NT2/D1 (cell line): ENCODE data around the gene TMEM258.

Experiments used
- DNase-seq: peaks from one replicate; pipeline ENCODE4 v3.0.0-alpha.2; 2011; ENCODE audit warnings: low read depth, low spot score
- H3K27me3 ChIP-seq: 2 replicates; pipeline ENCODE4 v1.6.0; 2011; ENCODE audit warnings: mild to moderate bottlenecking; ENCODE audit not compliant: insufficient read length, insufficient read depth
- H3K36me3 ChIP-seq: 2 replicates; pipeline ENCODE4 v1.6.1; 2011; ENCODE audit warnings: mild to moderate bottlenecking, low read length, mixed read lengths; ENCODE audit not compliant: insufficient read depth, insufficient read length
- H3K4me1 ChIP-seq: 2 replicates; pipeline ENCODE4 v1.5.1; 2011; ENCODE audit not compliant: insufficient read depth, insufficient read length
- H3K4me3 ChIP-seq: 2 replicates; pipeline ENCODE4 v1.5.1; 2011; ENCODE audit warnings: low read depth; ENCODE audit not compliant: insufficient read length
- H3K9ac ChIP-seq: 2 replicates; pipeline ENCODE4 v1.6.0; 2011; ENCODE audit warnings: low read depth; ENCODE audit not compliant: insufficient read length
- H3K9me3 ChIP-seq: 2 replicates; pipeline ENCODE4 v1.5.1; 2011; ENCODE audit warnings: mild to moderate bottlenecking, low read length; ENCODE audit not compliant: insufficient read depth
- SUZ12 ChIP-seq: IDR thresholded peaks from 2 replicates; pipeline ENCODE4 v1.6.1; 2011; ENCODE audit not compliant: insufficient read length, insufficient read depth; ENCODE audit errors: extremely low read depth
- YY1 ChIP-seq: IDR thresholded peaks from 2 replicates; pipeline ENCODE4 v1.6.1; 2011; ENCODE audit not compliant: insufficient read length, insufficient read depth
- ZNF274 ChIP-seq: IDR thresholded peaks from 2 replicates; pipeline ENCODE4 v1.6.1; 2011; ENCODE audit warnings: mild to moderate bottlenecking, low read depth, low read length

Gene TMEM258

GRCh38 chr11:61828629-61829407, 36.4 kb upstream of the TMEM258 start:
- Histone ChIP-seq H3K27me3 (no peaks in the 10 kb centered on the region), H3K9me3 (no peaks in the 10 kb centered on the region), H3K4me3 (peak overlapping the region; percentile 98), H3K9ac (peak overlapping the region; percentile 99), H3K36me3 (peaks cover 35% of the 10 kb centered on the region), H3K4me1 (peaks cover 24% of the 10 kb centered on the region)
- TF ChIP-seq SUZ12: no peak
- peak; percentile 50 for TF ChIP-seq YY1
- TF ChIP-seq ZNF274: no peak
- DNase-seq: no peak

- Histone ChIP-seq H3K4me1 (peaks cover 19% of the 10 kb centered on the region), H3K36me3 (peaks cover 30% of the 10 kb centered on the region), H3K27me3 (no peaks in the 10 kb centered on the region), H3K9me3 (no peaks in the 10 kb centered on the region), H3K4me3 (peak overlapping the region; percentile 98), H3K9ac (peak overlapping the region; percentile 99)
- no peak for DNase-seq
- TF ChIP-seq ZNF274: no peak
- no peak for TF ChIP-seq SUZ12
- no peak for TF ChIP-seq YY1
Observed at GRCh38 chr11:61828379-61828628, 35.9 kb upstream of the TMEM258 start.

- H3K27me3 ChIP-seq: no peaks in the 10 kb centered on the region
- peak; percentile 77 for DNase-seq
- peaks cover 28% of the 10 kb centered on the region for H3K36me3 ChIP-seq
- peak within 1 kb of the TSS; percentile 98 for H3K4me3 ChIP-seq
- TF ChIP-seq ZNF274 (no peak), YY1 (no peak), SUZ12 (no peak)
- peaks cover 14% of the 10 kb centered on the region for H3K4me1 ChIP-seq
- H3K9me3 ChIP-seq: no peaks in the 10 kb centered on the region
- H3K9ac ChIP-seq: peak within 1 kb of the TSS; percentile 99
Observed at GRCh38 chr11:61827571-61828378, 35.4 kb upstream of the TMEM258 start, which contains the start of gene FADS2. TSS of gene FADS2 (plus strand) at chr11:61828300. CDS start at chr11:61828391, 91 bp downstream.

- H3K4me1 ChIP-seq: peaks cover 9% of the 10 kb centered on the region
- H3K27me3 ChIP-seq: no peaks in the 10 kb centered on the region
- DNase-seq: no peak
- peaks cover 20% of the 10 kb centered on the region for H3K36me3 ChIP-seq
- peak overlapping the region; percentile 60 for H3K4me3 ChIP-seq
- TF ChIP-seq YY1: no peak
- TF ChIP-seq ZNF274: no peak
- no peak for TF ChIP-seq SUZ12
- H3K9ac ChIP-seq: peak overlapping the region; percentile 93
- H3K9me3 ChIP-seq: no peaks in the 10 kb centered on the region
Observed at GRCh38 chr11:61826930-61827570, 34.7 kb upstream of the TMEM258 start.

GRCh38 chr11:61820174-61820573, 27.8 kb upstream of the TMEM258 start:
- TF ChIP-seq YY1: no peak
- no peak for TF ChIP-seq SUZ12
- TF ChIP-seq ZNF274: no peak
- Histone ChIP-seq H3K4me1 (no peaks in the 10 kb centered on the region), H3K27me3 (no peaks in the 10 kb centered on the region), H3K36me3 (peaks cover 2% of the 10 kb centered on the region), H3K9ac (no peak overlapping the region), H3K9me3 (no peaks in the 10 kb centered on the region), H3K4me3 (no peak overlapping the region)
- no peak for DNase-seq

GRCh38 chr11:61817471-61818202, 25.2 kb upstream of the TMEM258 start:
- DNase-seq: no peak
- peaks cover 19% of the 10 kb centered on the region for H3K36me3 ChIP-seq
- H3K27me3 ChIP-seq: no peaks in the 10 kb centered on the region
- H3K9ac ChIP-seq: peak overlapping the region; percentile 100
- H3K9me3 ChIP-seq: peaks cover 7% of the 10 kb centered on the region; the same call in 1 of the 2 replicates
- peaks cover 7% of the 10 kb centered on the region for H3K4me1 ChIP-seq
- H3K4me3 ChIP-seq: peak overlapping the region; percentile 96
- TF ChIP-seq YY1 (no peak), SUZ12 (no peak), ZNF274 (no peak)
